ENCODE measurements around the gene ARID1B. TPM values are rescaled to one million over a fixed set of nuclear protein-coding genes. Genes with fewer than 3 reads are reported as not detected.

ARID1B gene
- total RNA-seq, 2 experiments from 2014 or later = 42.5 to 43.2 TPM

GRCh38 chr6:157072128-157072527, 294.9 kb downstream of the ARID1B start:
- intact Hi-C loops (cut with micrococcal nuclease) = no loop called here
- CTCF ChIA-PET = interaction anchor here (1.5 kb wide), 1 partner anchor 16 kb away, joined by 3 read pairs; no protein-coding TSS in a partner anchor
- Mint-ChIP-seq H3K4me1 (ENCODE audit: low read depth) (peaks cover 47% of the 10 kb centered on the region), H3K27ac (no peak overlapping the region), H3K9me3 (no peaks in the 10 kb centered on the region), H3K27me3 (ENCODE audit: low read depth) (no peaks in the 10 kb centered on the region), H3K36me3 (ENCODE audit: low read depth) (peaks cover 3% of the 10 kb centered on the region), H3K4me3 (no peak overlapping the region)
- DNase-seq = no peak

GRCh38 chr6:157073596-157073995, 296.4 kb downstream of the ARID1B start:
- no peak overlapping the region for H3K4me3 Mint-ChIP-seq
- intact Hi-C loops (cut with micrococcal nuclease) = no loop called here
- H3K27ac Mint-ChIP-seq = no peak overlapping the region
- CTCF ChIA-PET = no interaction called here
- peaks cover 3% of the 10 kb centered on the region for H3K36me3 Mint-ChIP-seq (ENCODE audit: low read depth)
- DNase-seq = no peak
- H3K27me3 Mint-ChIP-seq (ENCODE audit: low read depth) = no peaks in the 10 kb centered on the region
- peaks cover 48% of the 10 kb centered on the region for H3K4me1 Mint-ChIP-seq (ENCODE audit: low read depth)
- H3K9me3 Mint-ChIP-seq = no peaks in the 10 kb centered on the region

DNA sequence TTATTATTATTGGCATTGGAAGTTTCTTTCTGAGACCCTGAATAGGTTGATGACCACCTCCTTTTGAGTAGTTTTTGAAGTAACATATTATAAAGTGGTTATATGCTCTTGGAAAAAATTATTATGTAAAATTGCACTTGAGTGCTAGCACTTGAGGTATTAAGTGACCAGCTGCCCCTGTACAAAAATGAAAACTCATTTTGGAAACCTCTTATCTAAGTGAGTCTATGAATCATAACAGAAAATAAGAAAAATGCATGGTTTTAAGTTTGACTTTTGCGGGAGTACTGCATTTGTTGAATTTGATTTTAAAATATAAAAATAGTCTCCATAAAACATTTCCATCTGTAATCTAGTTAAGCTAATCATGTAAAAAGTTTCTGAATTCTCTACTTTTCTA, 297.8 kb downstream of the ARID1B start:
- Mint-ChIP-seq H3K27ac (no peak overlapping the region), H3K36me3 (ENCODE audit: low read depth) (peaks cover 3% of the 10 kb centered on the region), H3K4me3 (no peak overlapping the region), H3K27me3 (ENCODE audit: low read depth) (no peaks in the 10 kb centered on the region), H3K4me1 (ENCODE audit: low read depth) (peaks cover 50% of the 10 kb centered on the region), H3K9me3 (no peaks in the 10 kb centered on the region)
- intact Hi-C loops (cut with micrococcal nuclease) = no loop called here
- CTCF ChIA-PET = no interaction called here
- no peak for DNase-seq

DNA sequence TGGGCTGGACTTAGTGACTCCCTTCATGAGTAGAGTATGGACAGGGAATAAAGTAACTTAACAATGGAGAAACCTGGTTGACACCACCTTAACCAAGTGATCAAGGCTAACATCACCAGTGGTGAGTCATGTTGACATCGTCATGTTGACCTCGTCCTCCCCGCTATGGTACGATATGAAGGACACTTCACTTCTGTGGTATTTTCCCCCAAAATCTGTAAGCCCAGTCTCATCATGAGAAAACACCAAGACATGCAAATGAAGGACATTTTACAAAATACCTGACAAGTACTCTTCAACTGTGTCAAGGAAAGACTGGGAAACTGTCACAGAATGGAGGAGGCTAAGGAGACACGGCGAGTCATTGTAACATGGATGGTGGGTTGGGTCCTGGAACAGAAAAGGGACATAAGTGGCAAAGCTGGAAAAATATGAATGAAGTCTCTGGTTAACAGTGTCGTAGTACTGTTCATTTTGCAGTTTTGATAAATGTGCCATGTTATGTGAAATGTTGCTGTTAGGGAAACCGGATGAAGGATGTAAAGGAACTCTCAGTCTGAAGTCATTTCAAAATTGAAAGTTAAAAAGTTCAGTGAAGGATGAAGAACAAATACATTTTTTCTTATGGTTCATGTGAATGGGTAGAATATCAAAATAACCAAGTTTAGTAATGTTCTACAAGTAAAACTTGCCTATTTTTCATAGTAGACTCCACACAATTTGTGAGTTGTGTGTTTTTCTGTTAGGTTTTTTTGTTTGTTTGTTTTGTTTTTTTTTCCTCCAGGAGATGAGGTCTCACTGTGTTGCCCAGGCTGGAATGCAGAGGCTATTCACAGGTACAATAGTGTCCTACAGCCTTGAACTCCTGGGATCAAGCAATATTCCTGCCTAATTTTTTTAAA, 298.6 kb downstream of the ARID1B start:
- peaks cover 53% of the 10 kb centered on the region for H3K4me1 Mint-ChIP-seq (ENCODE audit: low read depth)
- peak overlapping the region; percentile 41 for H3K4me3 Mint-ChIP-seq
- no peaks in the 10 kb centered on the region for H3K27me3 Mint-ChIP-seq (ENCODE audit: low read depth)
- peak overlapping the region; percentile 85 for H3K27ac Mint-ChIP-seq
- no peaks in the 10 kb centered on the region for H3K9me3 Mint-ChIP-seq
- DNase-seq = peak; percentile 61
- CTCF ChIA-PET = no interaction called here
- H3K36me3 Mint-ChIP-seq (ENCODE audit: low read depth) = peaks cover 3% of the 10 kb centered on the region
- intact Hi-C loops (cut with micrococcal nuclease) = loop anchor here (1.0 kb wide), 4 partner anchors 7 to 33 kb away; no protein-coding TSS in a partner anchor

DNA sequence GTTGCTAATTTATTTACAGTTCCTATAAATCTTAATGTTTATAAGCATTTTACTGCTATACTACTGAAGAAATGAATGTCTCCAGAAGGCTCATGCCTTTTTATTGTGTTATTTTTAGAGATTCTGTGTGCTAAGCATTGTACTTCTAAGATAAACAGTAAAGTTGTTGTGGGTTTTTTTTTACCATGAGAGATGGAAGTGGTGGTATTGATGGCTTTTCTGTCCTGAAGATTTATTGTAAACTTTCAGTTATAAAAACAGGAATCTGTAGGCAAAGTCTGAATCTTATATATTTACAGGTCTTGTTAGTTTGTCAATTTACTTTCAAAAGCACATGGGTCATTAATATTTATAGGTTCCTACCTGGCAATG, 299.3 kb downstream of the ARID1B start:
- no peak overlapping the region for H3K27ac Mint-ChIP-seq
- CTCF ChIA-PET = no interaction called here
- H3K4me1 Mint-ChIP-seq (ENCODE audit: low read depth) = peaks cover 56% of the 10 kb centered on the region
- H3K36me3 Mint-ChIP-seq (ENCODE audit: low read depth) = peaks cover 3% of the 10 kb centered on the region
- no peaks in the 10 kb centered on the region for H3K9me3 Mint-ChIP-seq
- H3K4me3 Mint-ChIP-seq = no peak overlapping the region
- no peak for DNase-seq
- no peaks in the 10 kb centered on the region for H3K27me3 Mint-ChIP-seq (ENCODE audit: low read depth)
- intact Hi-C loops (cut with micrococcal nuclease) = loop anchor here (1.0 kb wide), 4 partner anchors 8 to 32 kb away; no protein-coding TSS in a partner anchor

DNA sequence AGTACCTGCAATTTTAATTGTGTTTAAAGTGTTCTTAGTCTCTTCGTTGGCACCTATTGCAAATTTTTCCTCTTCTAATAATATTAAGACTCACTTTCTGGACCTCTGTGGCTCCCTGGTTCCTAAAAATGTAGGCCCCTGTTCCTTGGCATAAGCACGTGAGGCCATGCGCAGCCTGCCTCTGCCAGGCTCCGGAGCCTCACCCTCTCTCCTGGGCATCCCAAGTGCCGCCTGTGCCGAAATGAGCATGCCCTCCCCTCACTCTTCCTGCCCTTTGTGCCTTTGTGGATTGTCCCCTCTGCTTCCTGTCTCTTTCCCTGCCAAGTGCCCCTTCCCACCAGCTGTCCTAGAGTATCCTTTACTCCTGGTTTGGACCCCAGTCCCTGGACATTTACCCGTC, 300.1 kb downstream of the ARID1B start:
- CTCF ChIA-PET = interaction anchor here (1.0 kb wide), 1 partner anchor 40 kb away, joined by 4 read pairs; no protein-coding TSS in a partner anchor
- Mint-ChIP-seq H3K9me3 (no peaks in the 10 kb centered on the region), H3K36me3 (ENCODE audit: low read depth) (peaks cover 3% of the 10 kb centered on the region), H3K27me3 (ENCODE audit: low read depth) (no peaks in the 10 kb centered on the region), H3K27ac (no peak overlapping the region), H3K4me1 (ENCODE audit: low read depth) (peaks cover 59% of the 10 kb centered on the region), H3K4me3 (no peak overlapping the region)
- intact Hi-C loops (cut with micrococcal nuclease) = no loop called here
- no peak for DNase-seq

- Mint-ChIP-seq H3K4me3 (no peak overlapping the region), H3K4me1 (ENCODE audit: low read depth) (peaks cover 59% of the 10 kb centered on the region), H3K36me3 (ENCODE audit: low read depth) (peaks cover 3% of the 10 kb centered on the region), H3K27me3 (ENCODE audit: low read depth) (no peaks in the 10 kb centered on the region), H3K9me3 (no peaks in the 10 kb centered on the region), H3K27ac (no peak overlapping the region)
- CTCF ChIA-PET = interaction anchor here (0.6 to 1.0 kb wide), 3 partner anchors 10 to 41 kb away, joined by 4 to 6 read pairs (median 5); no protein-coding TSS in a partner anchor
- intact Hi-C loops (cut with micrococcal nuclease) = no loop called here
- no peak for DNase-seq
These were observed 301.1 kb downstream of the ARID1B start for GRCh38 chr6:157078326-157078725.

GRCh38 chr6:157079277-157079676, 302.1 kb downstream of the ARID1B start:
- intact Hi-C loops (cut with micrococcal nuclease) = no loop called here
- Mint-ChIP-seq H3K4me1 (ENCODE audit: low read depth) (peaks cover 59% of the 10 kb centered on the region), H3K27ac (no peak overlapping the region), H3K9me3 (no peaks in the 10 kb centered on the region), H3K27me3 (ENCODE audit: low read depth) (no peaks in the 10 kb centered on the region), H3K36me3 (ENCODE audit: low read depth) (no peaks in the 10 kb centered on the region), H3K4me3 (no peak overlapping the region)
- DNase-seq = no peak
- CTCF ChIA-PET = no interaction called here

DNA sequence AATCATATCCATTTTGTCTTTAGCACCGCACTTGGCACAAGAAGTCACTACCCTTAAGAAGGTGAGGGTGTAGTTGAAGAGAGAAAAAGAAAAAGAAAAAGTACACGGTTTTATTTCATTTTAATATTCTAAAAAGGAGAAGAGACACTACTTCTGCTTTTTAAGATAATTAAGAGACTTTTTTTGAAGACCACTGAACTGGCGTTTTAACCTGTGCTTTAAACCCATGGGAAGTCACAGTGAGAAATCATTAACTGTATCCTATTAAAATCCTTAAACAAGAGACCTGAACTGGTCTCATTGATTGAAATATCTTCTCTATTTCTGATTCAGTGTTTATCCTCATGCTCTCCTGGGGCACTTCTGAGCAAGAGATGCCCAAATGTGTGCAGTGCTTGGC, 302.6 kb downstream of the ARID1B start:
- peaks cover 55% of the 10 kb centered on the region for H3K4me1 Mint-ChIP-seq (ENCODE audit: low read depth)
- no peak for DNase-seq

GRCh38 chr6:157080986-157081391, 303.8 kb downstream of the ARID1B start:
- H3K4me1 Mint-ChIP-seq (ENCODE audit: low read depth) = peaks cover 45% of the 10 kb centered on the region
- no peak overlapping the region for H3K27ac Mint-ChIP-seq
- no peaks in the 10 kb centered on the region for H3K27me3 Mint-ChIP-seq (ENCODE audit: low read depth)
- no peak for DNase-seq
- peaks cover 4% of the 10 kb centered on the region for H3K36me3 Mint-ChIP-seq (ENCODE audit: low read depth)
- H3K4me3 Mint-ChIP-seq = no peak overlapping the region
- CTCF ChIA-PET = interaction anchor here (1.2 kb wide), 1 partner anchor 12 kb away, joined by 3 read pairs; no protein-coding TSS in a partner anchor
- intact Hi-C loops (cut with micrococcal nuclease) = no loop called here
- no peaks in the 10 kb centered on the region for H3K9me3 Mint-ChIP-seq

More for the DNA sequence above, 302.6 kb downstream of the ARID1B start:
- no peaks in the 10 kb centered on the region for H3K27me3 Mint-ChIP-seq (ENCODE audit: low read depth)
- no peaks in the 10 kb centered on the region for H3K36me3 Mint-ChIP-seq (ENCODE audit: low read depth)
- intact Hi-C loops (cut with micrococcal nuclease) = no loop called here
- no peak overlapping the region for H3K4me3 Mint-ChIP-seq
- CTCF ChIA-PET = interaction anchor here (0.7 kb wide), 1 partner anchor 9 kb away, joined by 3 read pairs; no protein-coding TSS in a partner anchor
- no peak overlapping the region for H3K27ac Mint-ChIP-seq
- no peaks in the 10 kb centered on the region for H3K9me3 Mint-ChIP-seq

GRCh38 chr6:157083343-157083742, 306.2 kb downstream of the ARID1B start:
- intact Hi-C loops (cut with micrococcal nuclease) = no loop called here
- H3K4me3 Mint-ChIP-seq = no peak overlapping the region
- DNase-seq = no peak

DNA sequence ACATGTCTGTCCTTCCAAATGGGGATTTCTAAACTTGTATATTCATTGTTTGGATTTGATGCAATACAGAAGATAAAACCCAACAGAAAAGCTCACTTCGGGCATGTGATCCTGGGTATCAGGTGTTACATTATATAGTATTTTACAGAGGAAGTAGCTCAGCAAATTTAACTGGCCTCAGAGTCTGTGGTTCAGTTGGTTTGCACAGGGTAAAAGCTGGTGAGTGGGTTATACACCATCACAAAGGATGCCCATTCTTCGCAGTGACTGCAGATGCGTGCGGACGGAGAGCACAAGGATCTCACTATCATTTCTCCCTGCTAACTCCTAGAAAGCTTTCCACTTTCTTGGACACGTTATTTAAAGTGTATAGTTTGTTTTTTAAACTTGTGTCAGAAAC, 309.5 kb downstream of the ARID1B start:
- Mint-ChIP-seq H3K27ac (no peak overlapping the region), H3K4me3 (no peak overlapping the region), H3K4me1 (ENCODE audit: low read depth) (peaks cover 22% of the 10 kb centered on the region), H3K27me3 (ENCODE audit: low read depth) (no peaks in the 10 kb centered on the region), H3K9me3 (no peaks in the 10 kb centered on the region), H3K36me3 (ENCODE audit: low read depth) (peaks cover 4% of the 10 kb centered on the region)
- intact Hi-C loops (cut with micrococcal nuclease) = no loop called here
- no peak for DNase-seq
- CTCF ChIA-PET = no interaction called here

More at GRCh38 chr6:157083343-157083742, 306.2 kb downstream of the ARID1B start:
- CTCF ChIA-PET = no interaction called here
- Mint-ChIP-seq H3K27me3 (ENCODE audit: low read depth) (no peaks in the 10 kb centered on the region), H3K4me1 (ENCODE audit: low read depth) (peaks cover 41% of the 10 kb centered on the region), H3K36me3 (ENCODE audit: low read depth) (peaks cover 4% of the 10 kb centered on the region), H3K9me3 (no peaks in the 10 kb centered on the region), H3K27ac (no peak overlapping the region)

- CTCF ChIA-PET = no interaction called here
- H3K27me3 Mint-ChIP-seq (ENCODE audit: low read depth) = no peaks in the 10 kb centered on the region
- no peaks in the 10 kb centered on the region for H3K9me3 Mint-ChIP-seq
- H3K27ac Mint-ChIP-seq = no peak overlapping the region
- H3K4me1 Mint-ChIP-seq (ENCODE audit: low read depth) = peaks cover 18% of the 10 kb centered on the region
- no peak for DNase-seq
- no peak overlapping the region for H3K4me3 Mint-ChIP-seq
- intact Hi-C loops (cut with micrococcal nuclease) = no loop called here
- peaks cover 6% of the 10 kb centered on the region for H3K36me3 Mint-ChIP-seq (ENCODE audit: low read depth)
These were observed 310.8 kb downstream of the ARID1B start for GRCh38 chr6:157087974-157088373.

Measured in activated naive CD4-positive, alpha-beta T cell treated with anti-CD3 and anti-CD28 coated beads for 36 hours (primary cell).